ENCODE results near the gene DDX17.

Gene DDX17

DNA sequence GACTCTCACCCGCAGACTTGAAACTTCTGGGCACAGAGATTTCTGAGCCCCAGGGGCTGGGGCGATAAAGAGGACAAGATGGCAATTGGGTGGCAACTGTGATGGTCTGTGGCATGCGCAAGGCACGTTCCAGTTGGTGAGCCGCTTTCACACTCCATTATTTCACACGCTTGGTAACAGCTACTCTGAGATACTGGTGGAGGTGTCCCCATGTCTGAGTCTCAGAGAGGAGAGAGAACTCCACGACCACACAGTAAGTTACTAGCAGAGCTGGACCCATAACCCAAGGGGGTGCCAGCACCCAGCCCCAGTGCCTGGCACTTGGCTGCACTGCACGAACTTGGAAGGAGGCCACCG, 45.1 kb downstream of the DDX17 start:
- Histone ChIP-seq H3K9me3 (ENCODE audit: control insufficient read depth, low read depth, low read length) (no peaks in the 10 kb centered on the region), H3K4me3 (ENCODE audit: low read length) (peak overlapping the region; percentile 18), H3K36me3 (ENCODE audit: control insufficient read depth, low read depth, low read length) (no peaks in the 10 kb centered on the region), H3K9ac (ENCODE audit: low read length) (no peak overlapping the region), H3K27me3 (ENCODE audit: control insufficient read depth, insufficient read depth, low read length) (peaks cover 62% of the 10 kb centered on the region), H3K4me1 (ENCODE audit: control insufficient read depth, low read depth, low read length) (peaks cover 10% of the 10 kb centered on the region), H3K27ac (ENCODE audit: low read length) (no peak overlapping the region)

DNA sequence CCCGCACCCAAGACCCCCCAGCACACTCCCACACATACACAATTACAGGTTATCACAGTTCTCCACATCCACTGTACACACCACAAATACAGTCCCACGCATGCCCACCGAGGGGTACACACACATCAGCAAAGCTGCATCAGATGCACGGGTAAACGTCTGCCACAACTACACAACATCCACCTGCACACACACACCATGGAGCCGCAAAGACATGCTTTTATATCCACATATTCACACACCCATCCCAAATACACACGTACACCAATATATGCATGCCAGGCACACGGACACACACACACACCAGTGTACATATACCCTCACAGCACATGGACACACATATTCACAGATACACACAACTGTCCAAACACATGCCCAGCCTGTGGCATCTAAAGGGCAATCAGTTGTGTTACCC, 45.7 kb downstream of the DDX17 start:
- no peak overlapping the region for H3K9ac ChIP-seq (ENCODE audit: low read length)
- no peak overlapping the region for H3K4me3 ChIP-seq (ENCODE audit: low read length)
- H3K27me3 ChIP-seq (ENCODE audit: control insufficient read depth, insufficient read depth, low read length), result peaks cover 60% of the 10 kb centered on the region
- no peak overlapping the region for H3K27ac ChIP-seq (ENCODE audit: low read length)
- no peaks in the 10 kb centered on the region for H3K9me3 ChIP-seq (ENCODE audit: control insufficient read depth, low read depth, low read length)
- H3K4me1 ChIP-seq (ENCODE audit: control insufficient read depth, low read depth, low read length), result peaks cover 10% of the 10 kb centered on the region
- no peaks in the 10 kb centered on the region for H3K36me3 ChIP-seq (ENCODE audit: control insufficient read depth, low read depth, low read length)

DNA sequence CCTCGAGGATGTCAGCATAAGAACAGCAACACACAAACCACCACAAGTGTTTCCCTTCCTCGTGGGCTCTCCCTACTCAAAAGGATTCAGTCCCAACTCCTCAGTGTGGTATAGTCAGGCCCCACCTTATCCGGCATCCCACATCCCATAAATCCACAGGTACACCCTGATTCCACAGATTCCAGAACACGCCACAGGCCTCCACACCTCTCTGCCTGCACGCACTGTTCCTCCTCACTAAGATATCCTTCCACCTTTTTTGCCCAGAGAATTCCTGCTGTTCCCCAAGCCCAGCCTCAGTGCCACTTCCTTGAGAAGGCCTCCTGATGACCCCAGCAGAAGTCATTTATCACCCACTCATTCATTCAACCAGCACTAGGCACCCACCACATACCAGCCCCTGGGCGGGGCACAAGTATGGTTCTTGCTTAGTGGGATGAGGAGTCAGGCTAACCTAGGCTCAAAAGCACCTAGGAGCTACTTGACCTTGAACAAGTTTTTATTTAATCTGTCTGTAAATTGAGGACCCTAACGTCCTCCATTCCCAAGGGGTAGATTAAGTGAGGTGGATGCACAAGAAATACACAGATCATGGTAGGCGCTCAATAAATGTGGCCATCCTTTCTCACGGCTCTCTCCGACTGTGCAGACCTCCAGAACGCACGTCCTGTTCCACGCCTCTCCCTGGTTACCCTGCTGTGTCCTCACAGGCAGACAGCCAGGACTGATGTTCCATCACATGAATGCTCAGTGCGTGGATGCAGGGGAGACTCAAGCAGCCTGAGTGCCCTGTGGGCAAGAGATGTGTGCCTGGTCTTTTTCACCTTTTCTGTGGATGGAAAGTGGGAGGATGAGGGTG, 49.0 kb downstream of the DDX17 start:
- Histone ChIP-seq H3K9me3 (ENCODE audit: control insufficient read depth, low read depth, low read length) (no peaks in the 10 kb centered on the region), H3K4me3 (ENCODE audit: low read length) (no peak overlapping the region), H3K27ac (ENCODE audit: low read length) (no peak overlapping the region), H3K27me3 (ENCODE audit: control insufficient read depth, insufficient read depth, low read length) (peaks cover 69% of the 10 kb centered on the region), H3K4me1 (ENCODE audit: control insufficient read depth, low read depth, low read length) (peaks cover 3% of the 10 kb centered on the region), H3K36me3 (ENCODE audit: control insufficient read depth, low read depth, low read length) (no peaks in the 10 kb centered on the region), H3K9ac (ENCODE audit: low read length) (no peak overlapping the region)

DNA sequence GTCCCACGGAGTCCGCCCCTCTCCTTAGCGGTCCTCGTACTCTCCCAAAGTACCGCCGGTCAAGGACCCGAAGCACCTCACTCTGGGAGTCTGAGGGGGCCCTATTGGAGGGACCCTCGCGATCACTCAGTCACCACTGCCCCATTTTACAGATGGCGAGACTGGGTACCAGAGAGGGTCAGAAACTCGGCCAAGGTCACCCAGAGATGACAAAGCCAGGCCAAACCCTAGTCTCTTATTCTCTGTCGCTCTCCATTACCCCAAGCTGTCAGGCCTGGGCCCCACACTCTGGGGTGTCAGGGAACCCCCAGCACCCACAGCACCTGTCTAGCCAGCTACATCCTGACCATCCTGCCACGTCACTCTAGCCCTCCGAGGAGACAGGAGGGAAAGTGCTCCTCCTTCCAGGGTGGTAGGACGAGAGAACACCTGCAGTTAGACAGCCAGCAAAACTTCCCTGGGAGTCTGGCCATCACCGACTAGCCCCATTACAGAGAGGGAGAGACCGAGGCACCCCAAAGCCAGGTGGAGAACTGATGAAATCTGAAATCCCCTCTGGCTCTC, 49.8 kb downstream of the DDX17 start:
- Histone ChIP-seq H3K4me3 (ENCODE audit: low read length) (peak overlapping the region; percentile 48), H3K36me3 (ENCODE audit: control insufficient read depth, low read depth, low read length) (no peaks in the 10 kb centered on the region), H3K4me1 (ENCODE audit: control insufficient read depth, low read depth, low read length) (peaks cover 3% of the 10 kb centered on the region), H3K9ac (ENCODE audit: low read length) (no peak overlapping the region), H3K27me3 (ENCODE audit: control insufficient read depth, insufficient read depth, low read length) (peaks cover 71% of the 10 kb centered on the region), H3K9me3 (ENCODE audit: control insufficient read depth, low read depth, low read length) (no peaks in the 10 kb centered on the region), H3K27ac (ENCODE audit: low read length) (no peak overlapping the region)

DNA sequence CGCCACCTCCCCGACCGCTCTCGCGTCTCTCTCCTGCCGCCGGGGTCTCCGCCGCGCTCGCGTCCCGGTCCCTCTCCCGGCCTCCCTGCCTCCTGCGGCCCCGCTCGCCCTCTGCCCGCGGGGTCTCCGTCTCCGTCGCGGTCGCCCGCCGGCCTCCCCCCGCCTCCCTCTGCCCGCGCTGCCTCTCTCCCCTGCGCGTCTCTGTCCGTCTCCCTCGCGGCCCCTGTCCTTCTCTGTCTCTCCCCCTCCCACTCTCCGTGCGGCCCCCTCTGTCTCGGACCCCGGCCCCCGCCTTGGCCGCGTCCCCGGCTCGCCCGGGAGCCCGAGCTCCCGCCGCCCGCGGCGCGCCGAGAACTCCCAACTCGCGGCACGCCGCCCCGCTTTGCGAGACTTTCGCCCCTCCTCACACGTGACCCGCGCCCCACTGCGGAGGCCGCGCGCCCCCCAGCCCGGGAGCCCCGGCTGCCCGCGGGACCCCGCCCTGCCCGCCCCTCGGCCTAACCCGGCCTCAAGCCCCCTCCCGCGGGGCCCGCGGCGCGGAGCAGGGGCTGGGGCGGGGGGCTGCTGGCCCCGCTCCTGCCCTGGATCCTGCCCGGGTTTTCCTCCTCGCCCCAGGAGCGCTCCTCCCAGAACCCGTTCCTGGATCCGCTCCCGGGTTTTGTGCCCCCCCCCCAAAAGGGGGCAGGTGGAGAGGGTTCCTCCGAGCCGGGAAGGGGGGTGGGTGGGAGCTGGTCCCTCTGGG, 50.4 kb downstream of the DDX17 start:
- Histone ChIP-seq H3K9ac (ENCODE audit: low read length) (no peak overlapping the region), H3K4me1 (ENCODE audit: control insufficient read depth, low read depth, low read length) (no peaks in the 10 kb centered on the region)

DNA sequence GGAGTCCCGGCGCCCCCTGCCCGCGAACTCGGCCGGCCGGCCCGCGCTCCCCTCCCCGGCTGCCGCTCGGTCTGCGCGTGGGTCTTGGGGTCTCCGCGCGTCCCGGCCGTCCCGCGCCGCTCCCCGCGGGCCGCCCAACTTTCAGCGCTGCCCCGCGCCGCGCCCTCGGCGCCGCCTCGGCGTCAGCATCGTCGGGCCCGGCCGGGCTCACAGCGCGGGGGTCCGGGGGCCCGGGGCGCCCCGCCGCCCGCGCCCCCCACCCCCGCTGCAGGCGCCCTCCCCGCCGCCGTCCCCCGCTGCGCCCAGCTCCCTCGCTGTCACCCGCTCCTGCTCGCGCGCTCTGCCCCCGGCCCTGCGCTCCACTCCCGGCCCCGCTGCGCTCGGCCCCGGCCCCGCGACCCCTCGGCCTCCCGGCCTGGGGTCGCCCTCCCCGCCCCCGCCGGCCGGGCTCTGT, 51.0 kb downstream of the DDX17 start, which contains the start of gene KCNJ4:
TSS of gene KCNJ4 (minus strand) at position 124 of the 454 bp plus-strand sequence. CDS start 27,067 bp downstream, outside the sequence.
- Histone ChIP-seq H3K9ac (ENCODE audit: low read length) (no peak within 1 kb of the TSS), H3K36me3 (ENCODE audit: control insufficient read depth, low read depth, low read length) (no peaks in the 10 kb centered on the region), H3K9me3 (ENCODE audit: control insufficient read depth, low read depth, low read length) (no peaks in the 10 kb centered on the region), H3K4me1 (ENCODE audit: control insufficient read depth, low read depth, low read length) (no peaks in the 10 kb centered on the region), H3K27ac (ENCODE audit: low read length) (no peak within 1 kb of the TSS), H3K27me3 (ENCODE audit: control insufficient read depth, insufficient read depth, low read length) (peaks cover 61% of the 10 kb centered on the region), H3K4me3 (ENCODE audit: low read length) (peak within 1 kb of the TSS; percentile 51)

More for the DNA sequence above, 50.4 kb downstream of the DDX17 start:
- Histone ChIP-seq H3K4me3 (ENCODE audit: low read length) (peak overlapping the region; percentile 51), H3K9me3 (ENCODE audit: control insufficient read depth, low read depth, low read length) (no peaks in the 10 kb centered on the region), H3K36me3 (ENCODE audit: control insufficient read depth, low read depth, low read length) (no peaks in the 10 kb centered on the region), H3K27me3 (ENCODE audit: control insufficient read depth, insufficient read depth, low read length) (peaks cover 66% of the 10 kb centered on the region), H3K27ac (ENCODE audit: low read length) (no peak overlapping the region)

DNA sequence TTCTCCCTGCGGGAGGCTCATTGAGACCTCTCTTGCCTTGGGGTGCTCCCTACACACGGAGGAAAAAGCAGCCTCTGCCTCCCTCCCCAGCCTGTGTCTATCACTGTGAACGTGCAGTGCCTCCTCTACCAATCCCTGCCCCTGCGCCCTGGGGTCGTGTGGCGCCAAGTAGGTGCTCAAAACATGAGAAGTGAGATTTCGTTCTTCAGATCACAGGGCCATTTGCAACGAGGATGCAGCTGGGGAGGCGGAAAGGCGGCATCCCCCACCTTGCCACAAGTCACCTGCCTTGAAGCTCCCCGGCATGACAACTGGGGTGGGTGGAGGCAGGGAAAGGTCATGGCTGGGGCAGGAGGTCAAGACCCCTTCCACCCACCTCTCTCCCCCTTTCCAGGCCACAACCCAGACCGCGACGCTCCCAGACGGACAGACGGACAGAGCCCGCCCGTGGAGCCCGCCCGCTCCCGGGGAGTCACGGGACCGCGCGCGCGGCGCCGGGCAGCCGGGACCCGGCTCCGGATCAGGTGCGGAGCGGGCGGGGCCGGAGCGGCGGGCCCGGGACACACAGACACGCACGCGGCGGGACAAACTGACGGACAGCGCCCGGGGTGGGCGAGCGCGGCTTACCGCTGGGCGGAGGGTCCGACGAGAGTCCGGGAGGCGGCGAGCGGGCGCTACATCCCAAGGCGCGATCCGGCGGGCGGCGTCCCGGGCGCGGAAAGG, 51.6 kb downstream of the DDX17 start:
- Histone ChIP-seq H3K27me3 (ENCODE audit: control insufficient read depth, insufficient read depth, low read length) (peaks cover 62% of the 10 kb centered on the region), H3K27ac (ENCODE audit: low read length) (no peak overlapping the region), H3K36me3 (ENCODE audit: control insufficient read depth, low read depth, low read length) (no peaks in the 10 kb centered on the region), H3K9ac (ENCODE audit: low read length) (no peak overlapping the region), H3K9me3 (ENCODE audit: control insufficient read depth, low read depth, low read length) (no peaks in the 10 kb centered on the region), H3K4me1 (ENCODE audit: control insufficient read depth, low read depth, low read length) (no peaks in the 10 kb centered on the region), H3K4me3 (ENCODE audit: low read length) (peak overlapping the region; percentile 29)

DNA sequence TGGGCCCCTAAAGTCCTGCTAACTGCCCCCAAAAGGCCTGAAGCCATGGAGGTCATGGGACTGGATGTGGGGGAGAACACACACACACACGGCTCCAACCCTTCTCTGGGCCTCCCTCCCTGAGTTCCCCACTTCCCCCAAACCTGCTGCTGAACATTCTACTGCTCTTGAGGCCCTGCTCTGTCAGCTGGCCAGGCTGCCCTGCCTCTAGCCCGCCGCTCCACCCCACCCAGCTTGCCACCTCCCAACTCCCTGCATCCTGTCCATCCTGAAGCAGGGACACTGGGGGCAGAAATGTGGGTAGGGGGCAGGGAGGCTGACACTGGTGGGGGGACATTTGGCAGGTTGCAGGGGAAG, 52.1 kb downstream of the DDX17 start:
- peaks cover 61% of the 10 kb centered on the region for H3K27me3 ChIP-seq (ENCODE audit: control insufficient read depth, insufficient read depth, low read length)
- H3K4me3 ChIP-seq (ENCODE audit: low read length), result no peak overlapping the region

DNA sequence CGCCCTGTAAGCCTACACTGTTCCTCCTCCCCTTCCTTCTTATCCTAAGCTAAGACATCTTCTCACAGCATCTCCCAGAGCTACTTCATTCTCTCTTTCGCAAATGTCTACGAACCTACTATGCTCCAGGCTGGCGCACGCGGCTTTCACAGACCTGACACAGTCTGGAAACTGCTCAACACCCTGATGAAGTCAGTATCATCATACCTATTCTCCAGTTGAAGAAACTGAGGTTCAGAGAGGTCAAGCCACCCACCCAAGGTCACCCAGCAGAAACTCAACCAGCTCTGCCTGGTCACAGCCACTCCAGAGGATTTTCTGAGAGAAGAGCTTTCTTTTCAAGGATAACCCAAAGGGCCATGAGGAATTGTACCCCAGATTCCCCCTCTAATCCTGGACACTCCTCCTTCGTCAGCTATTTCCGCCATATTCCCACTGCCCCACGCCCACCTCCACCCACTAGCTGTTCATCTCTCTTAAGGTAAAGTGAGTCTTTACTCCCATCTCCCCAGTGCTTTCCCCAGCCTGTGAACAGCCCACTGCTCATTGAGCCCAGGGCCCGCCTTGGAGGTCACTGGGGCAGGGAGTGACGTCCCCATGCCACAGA, 52.9 kb downstream of the DDX17 start:
- Histone ChIP-seq H3K27ac (ENCODE audit: low read length) (no peak overlapping the region), H3K9me3 (ENCODE audit: control insufficient read depth, low read depth, low read length) (no peaks in the 10 kb centered on the region), H3K4me3 (ENCODE audit: low read length) (no peak overlapping the region), H3K27me3 (ENCODE audit: control insufficient read depth, insufficient read depth, low read length) (peaks cover 54% of the 10 kb centered on the region), H3K9ac (ENCODE audit: low read length) (no peak overlapping the region), H3K36me3 (ENCODE audit: control insufficient read depth, low read depth, low read length) (no peaks in the 10 kb centered on the region), H3K4me1 (ENCODE audit: control insufficient read depth, low read depth, low read length) (no peaks in the 10 kb centered on the region)

More for the DNA sequence above, 52.1 kb downstream of the DDX17 start:
- no peaks in the 10 kb centered on the region for H3K4me1 ChIP-seq (ENCODE audit: control insufficient read depth, low read depth, low read length)
- H3K9me3 ChIP-seq (ENCODE audit: control insufficient read depth, low read depth, low read length), result no peaks in the 10 kb centered on the region
- no peaks in the 10 kb centered on the region for H3K36me3 ChIP-seq (ENCODE audit: control insufficient read depth, low read depth, low read length)
- no peak overlapping the region for H3K9ac ChIP-seq (ENCODE audit: low read length)
- no peak overlapping the region for H3K27ac ChIP-seq (ENCODE audit: low read length)

DNA sequence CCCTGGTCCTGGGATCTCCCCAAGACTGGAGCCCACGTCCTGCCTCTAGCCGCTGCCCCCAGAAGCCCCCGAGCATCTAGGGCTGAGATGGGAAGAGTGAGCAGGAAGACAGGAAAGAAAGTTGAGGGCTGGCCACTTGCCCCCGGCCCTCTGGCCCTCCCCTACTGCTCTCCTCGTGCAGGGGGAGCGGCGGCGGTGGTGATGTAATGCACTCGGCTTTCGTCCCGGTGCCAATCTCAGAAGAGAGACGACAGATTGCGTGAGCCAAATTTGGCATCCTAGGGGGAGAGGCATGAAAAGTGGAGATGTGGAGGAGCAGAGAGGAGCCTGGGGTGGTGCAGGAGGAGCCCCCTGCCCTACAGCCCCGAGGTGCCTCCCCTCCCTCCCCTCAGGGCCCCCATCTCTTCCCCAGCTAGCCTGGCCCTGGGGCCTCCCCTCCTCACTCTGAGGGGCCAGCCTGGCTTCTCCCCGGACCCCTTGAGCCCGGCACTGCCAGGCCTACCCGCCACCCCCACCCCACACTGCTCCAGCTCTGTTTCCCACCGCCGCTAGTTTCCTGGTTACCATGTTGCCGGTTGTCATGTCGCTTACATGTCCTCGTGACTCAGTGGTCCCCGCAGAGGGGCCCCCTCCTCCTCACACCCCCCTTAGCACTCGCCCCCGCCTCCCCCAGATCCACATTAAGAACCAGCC, 53.6 kb downstream of the DDX17 start:
- Histone ChIP-seq H3K4me1 (ENCODE audit: control insufficient read depth, low read depth, low read length) (no peaks in the 10 kb centered on the region), H3K4me3 (ENCODE audit: low read length) (no peak overlapping the region), H3K27me3 (ENCODE audit: control insufficient read depth, insufficient read depth, low read length) (peaks cover 54% of the 10 kb centered on the region), H3K27ac (ENCODE audit: low read length) (no peak overlapping the region), H3K36me3 (ENCODE audit: control insufficient read depth, low read depth, low read length) (no peaks in the 10 kb centered on the region), H3K9me3 (ENCODE audit: control insufficient read depth, low read depth, low read length) (no peaks in the 10 kb centered on the region), H3K9ac (ENCODE audit: low read length) (no peak overlapping the region)

All from iPS-18a (cell line).